Central memory CD8-positive, alpha-beta T cell (primary cell): ENCODE measurements around the gene PSMD7.

ENCODE experiments used
- ATAC-seq: fragments of 150-1000 bp; cut with Tn5 transposase; replicated peaks from 2 replicates; pipeline ENCODE4 v1.10.0; 2022; ENCODE audit warnings: mild to moderate bottlenecking, moderate FRiP score, moderate number of reproducible peaks; ENCODE audit not compliant: poor library complexity, severe bottlenecking; ENCODE audit errors: extremely low read depth
- DNase-seq, 2 donors: peaks; one replicate each; pipeline ENCODE4 v3.0.0; 2021; ENCODE audit warnings: low spot score in 2 of 2
- H3K27ac Mint-ChIP-seq: one replicate; pipeline ENCODE4 v1.8.0; 2022; ENCODE audit warnings: low read depth, mild to moderate bottlenecking, moderate library complexity, mixed read lengths
- H3K27me3 Mint-ChIP-seq: one replicate; pipeline ENCODE4 v1.8.0; 2022; ENCODE audit warnings: mixed read lengths
- H3K36me3 Mint-ChIP-seq: one replicate; pipeline ENCODE4 v1.8.0; 2022; ENCODE audit warnings: mild to moderate bottlenecking, moderate library complexity, mixed read lengths; ENCODE audit not compliant: insufficient read depth
- H3K4me1 Mint-ChIP-seq: one replicate; pipeline ENCODE4 v1.8.0; 2022; ENCODE audit warnings: mixed read lengths
- H3K4me3 Mint-ChIP-seq: one replicate; pipeline ENCODE4 v1.8.0; 2022; ENCODE audit warnings: mild to moderate bottlenecking, moderate library complexity, mixed read lengths
- H3K9me3 Mint-ChIP-seq: one replicate; pipeline ENCODE4 v1.8.0; 2022; ENCODE audit warnings: mixed read lengths

The PSMD7 gene

DNA sequence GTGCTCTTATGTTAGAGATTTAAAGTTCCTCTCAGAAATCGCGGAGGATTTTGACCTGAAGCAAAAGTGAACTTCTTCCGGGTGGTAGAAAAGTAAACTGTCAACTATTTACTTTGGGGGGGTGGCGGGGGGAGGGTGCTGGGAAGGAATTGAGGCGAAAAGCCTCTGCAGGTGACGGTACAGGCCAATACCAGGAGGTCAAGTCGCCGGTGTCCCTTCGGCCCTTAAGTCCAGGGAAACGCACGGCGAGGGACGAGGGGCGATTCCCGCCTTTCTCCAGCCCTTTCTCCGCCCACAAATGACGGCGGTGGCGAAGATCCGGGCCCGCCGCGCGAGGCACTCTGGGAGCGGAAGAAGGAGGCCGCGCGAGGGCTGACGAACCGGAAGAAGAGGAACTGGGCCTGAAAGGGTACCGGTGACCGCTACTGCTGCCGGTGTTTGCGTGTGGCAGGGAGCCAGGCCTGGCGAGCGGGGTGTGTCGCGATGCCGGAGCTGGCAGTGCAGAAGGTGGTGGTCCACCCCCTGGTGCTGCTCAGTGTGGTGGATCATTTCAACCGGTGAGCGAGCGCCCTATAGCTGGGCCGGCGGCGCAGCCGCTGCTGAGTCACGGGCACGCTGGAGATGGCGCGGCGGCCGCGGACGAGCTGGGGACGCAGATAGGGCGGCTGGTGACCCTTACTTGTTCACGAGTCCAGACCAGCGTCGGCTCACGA, at the start of gene PSMD7:
TSS of gene PSMD7 (plus strand) at position 383 of the 713 bp plus-strand sequence. CDS start at position 484, 101 bp downstream.
- H3K27me3 Mint-ChIP-seq, result no peaks in the 10 kb centered on the region
- peak within 1 kb of the TSS; percentile 93 for H3K4me3 Mint-ChIP-seq
- peak; percentile 92 for ATAC-seq
- peaks cover 10% of the 10 kb centered on the region for H3K4me1 Mint-ChIP-seq
- no peaks in the 10 kb centered on the region for H3K9me3 Mint-ChIP-seq
- DNase-seq, result peak; percentile 80 to 83
- peak within 1 kb of the TSS; percentile 97 for H3K27ac Mint-ChIP-seq
- peaks cover 45% of the 10 kb centered on the region for H3K36me3 Mint-ChIP-seq

DNA sequence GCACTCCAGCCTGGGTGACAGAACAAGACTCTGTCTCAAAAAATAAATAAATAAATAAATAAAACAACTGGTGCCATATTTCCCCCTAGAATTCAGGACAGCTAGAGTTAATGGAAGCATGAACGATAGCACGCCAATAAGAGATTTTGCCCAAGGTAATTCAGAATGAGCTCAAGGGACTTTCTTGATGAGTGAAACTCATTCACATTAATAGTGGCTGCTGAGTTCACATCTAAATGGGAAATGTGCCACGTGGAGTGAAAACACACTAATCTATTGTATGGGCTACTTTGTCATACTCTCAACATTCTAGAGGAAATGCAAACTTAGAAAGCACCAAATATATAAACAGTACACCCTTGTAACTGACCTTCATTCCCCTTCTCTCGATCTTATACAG, 47.4 kb upstream of the PSMD7 start:
- no peak for DNase-seq
- H3K36me3 Mint-ChIP-seq, result no peaks in the 10 kb centered on the region
- ATAC-seq, result no peak
- peaks cover 50% of the 10 kb centered on the region for H3K27me3 Mint-ChIP-seq
- no peak overlapping the region for H3K27ac Mint-ChIP-seq
- H3K9me3 Mint-ChIP-seq, result no peaks in the 10 kb centered on the region
- no peak overlapping the region for H3K4me3 Mint-ChIP-seq
- H3K4me1 Mint-ChIP-seq, result no peaks in the 10 kb centered on the region

DNA sequence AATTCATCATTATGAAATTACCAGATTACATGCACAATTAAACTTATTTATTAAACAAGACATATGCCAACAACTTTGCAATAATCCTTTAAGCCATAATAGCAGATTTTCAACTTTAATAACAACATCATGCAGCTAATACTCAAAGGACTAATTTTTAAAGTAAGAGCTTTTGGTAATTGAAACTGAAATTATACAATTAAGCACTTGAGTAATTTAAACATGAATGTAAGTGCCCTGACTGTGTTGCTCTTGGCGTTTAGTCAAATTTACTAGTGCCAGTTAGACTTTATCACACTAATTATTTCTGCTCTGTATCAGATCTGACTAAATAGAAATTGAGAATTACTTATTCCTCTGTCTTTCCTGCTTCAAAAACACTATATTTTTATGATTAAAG, 46.8 kb upstream of the PSMD7 start:
- ATAC-seq (no peak), DNase-seq (no peak)
- peaks cover 50% of the 10 kb centered on the region for H3K27me3 Mint-ChIP-seq
- no peaks in the 10 kb centered on the region for H3K36me3 Mint-ChIP-seq
- H3K27ac Mint-ChIP-seq, result no peak overlapping the region
- H3K4me1 Mint-ChIP-seq, result no peaks in the 10 kb centered on the region
- no peaks in the 10 kb centered on the region for H3K9me3 Mint-ChIP-seq
- H3K4me3 Mint-ChIP-seq, result no peak overlapping the region

DNA sequence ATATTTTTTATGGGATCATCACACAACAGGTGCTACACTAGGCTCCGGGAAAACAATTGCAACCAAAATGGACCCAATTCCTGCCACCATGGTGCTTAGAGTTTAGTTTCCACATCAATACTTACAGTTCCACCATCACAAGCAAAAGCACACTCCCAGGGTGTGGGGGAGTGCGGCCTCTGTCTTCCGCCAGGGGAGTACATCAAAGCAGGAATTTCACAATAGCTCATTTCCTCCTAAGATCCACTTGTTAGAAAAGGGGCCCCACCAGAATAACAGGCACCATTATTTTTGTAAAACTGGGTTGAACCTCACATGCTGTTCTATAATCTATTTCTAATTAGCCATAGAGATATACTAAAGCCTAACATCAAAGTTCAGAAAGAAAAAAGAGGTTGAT, 44.3 kb upstream of the PSMD7 start:
- Mint-ChIP-seq H3K27ac (no peak overlapping the region), H3K9me3 (no peaks in the 10 kb centered on the region), H3K4me3 (no peak overlapping the region), H3K27me3 (peaks cover 45% of the 10 kb centered on the region), H3K4me1 (no peaks in the 10 kb centered on the region), H3K36me3 (no peaks in the 10 kb centered on the region)
- DNase-seq, result no peak
- no peak for ATAC-seq

DNA sequence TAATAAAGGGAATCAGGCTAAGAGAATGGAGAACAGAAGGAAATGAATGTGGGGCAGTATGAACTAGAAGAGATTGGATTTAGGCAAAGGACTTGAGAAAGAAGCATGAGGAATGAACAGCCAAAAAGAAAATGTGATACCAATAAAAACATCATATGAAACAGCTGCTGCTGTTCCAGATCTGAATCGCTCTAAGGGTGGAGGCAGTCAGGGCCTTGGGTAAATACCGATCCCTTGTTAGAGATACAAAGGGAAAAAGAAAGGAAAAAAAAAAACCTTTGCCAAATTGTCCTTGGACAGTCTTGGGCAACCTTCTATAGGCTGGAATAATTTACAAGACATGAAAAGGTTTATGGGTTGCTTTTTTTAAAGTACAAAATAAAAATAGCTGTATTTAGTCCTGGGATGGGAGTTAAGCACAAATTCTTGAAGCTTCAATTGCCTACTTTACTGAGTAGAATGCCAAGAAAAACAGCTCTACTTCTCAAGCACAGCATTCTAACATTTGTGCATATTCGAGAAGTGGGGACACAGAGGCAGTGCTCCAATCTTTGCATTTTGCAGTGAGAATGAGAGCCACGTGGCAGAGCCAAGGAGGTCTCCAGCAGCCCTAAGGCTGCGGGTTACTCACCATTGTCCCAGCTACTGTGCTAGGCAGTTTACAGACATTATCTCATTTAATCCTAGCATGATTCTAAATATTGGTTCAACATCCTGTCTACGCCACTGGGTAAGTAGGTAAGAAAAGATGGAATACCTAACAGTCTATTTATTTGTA, 43.3 kb upstream of the PSMD7 start:
- no peak for DNase-seq
- Mint-ChIP-seq H3K4me1 (no peaks in the 10 kb centered on the region), H3K27me3 (peaks cover 45% of the 10 kb centered on the region), H3K4me3 (no peak overlapping the region), H3K27ac (no peak overlapping the region), H3K36me3 (no peaks in the 10 kb centered on the region), H3K9me3 (no peaks in the 10 kb centered on the region)
- ATAC-seq, result no peak

DNA sequence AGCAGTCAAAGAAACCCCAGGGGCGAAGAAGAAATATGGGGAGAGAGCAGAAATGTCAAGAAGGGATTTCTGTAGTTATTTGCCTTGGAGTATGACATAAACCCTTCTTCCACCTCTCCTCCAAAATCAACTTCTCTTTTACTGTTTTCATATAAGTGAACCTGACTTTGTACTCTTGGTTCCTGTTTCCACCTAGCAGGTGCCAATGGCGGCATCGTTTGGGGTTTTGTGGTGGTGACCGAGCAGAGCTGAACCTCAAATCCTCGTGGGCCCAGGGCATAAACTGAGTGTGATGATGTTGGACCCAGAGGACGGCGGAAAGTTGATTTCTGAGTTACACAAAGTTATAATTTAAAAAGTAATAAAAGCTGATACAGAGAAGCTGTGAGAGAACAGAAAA, 39.6 kb upstream of the PSMD7 start:
- H3K27ac Mint-ChIP-seq, result no peak overlapping the region
- H3K36me3 Mint-ChIP-seq, result no peaks in the 10 kb centered on the region
- no peaks in the 10 kb centered on the region for H3K4me1 Mint-ChIP-seq
- DNase-seq, result no peak
- no peak overlapping the region for H3K4me3 Mint-ChIP-seq
- peaks cover 33% of the 10 kb centered on the region for H3K27me3 Mint-ChIP-seq
- no peaks in the 10 kb centered on the region for H3K9me3 Mint-ChIP-seq
- no peak for ATAC-seq

DNA sequence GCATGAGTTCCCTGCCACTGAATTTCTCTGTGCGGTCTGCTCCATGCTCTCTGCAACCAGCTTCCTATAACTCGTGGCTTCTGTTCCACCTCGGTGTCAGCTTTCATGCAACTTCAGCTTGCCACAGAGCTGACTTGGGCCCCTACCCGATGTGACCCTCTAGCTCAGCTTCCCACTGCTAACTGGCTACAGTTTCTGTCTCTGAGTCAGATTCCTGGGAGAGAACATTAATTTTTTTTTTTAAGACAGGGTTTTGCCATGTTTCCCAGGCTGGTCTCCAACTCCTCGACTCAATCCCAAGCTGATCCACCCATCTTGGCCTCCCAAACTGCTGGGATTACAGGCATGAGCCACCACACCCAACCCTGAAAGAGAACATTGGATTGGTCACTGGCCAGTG, 35.5 kb upstream of the PSMD7 start:
- Mint-ChIP-seq H3K36me3 (no peaks in the 10 kb centered on the region), H3K27ac (no peak overlapping the region), H3K27me3 (peaks cover 30% of the 10 kb centered on the region), H3K4me3 (no peak overlapping the region), H3K9me3 (no peaks in the 10 kb centered on the region), H3K4me1 (no peaks in the 10 kb centered on the region)
- no peak for DNase-seq
- ATAC-seq, result no peak

DNA sequence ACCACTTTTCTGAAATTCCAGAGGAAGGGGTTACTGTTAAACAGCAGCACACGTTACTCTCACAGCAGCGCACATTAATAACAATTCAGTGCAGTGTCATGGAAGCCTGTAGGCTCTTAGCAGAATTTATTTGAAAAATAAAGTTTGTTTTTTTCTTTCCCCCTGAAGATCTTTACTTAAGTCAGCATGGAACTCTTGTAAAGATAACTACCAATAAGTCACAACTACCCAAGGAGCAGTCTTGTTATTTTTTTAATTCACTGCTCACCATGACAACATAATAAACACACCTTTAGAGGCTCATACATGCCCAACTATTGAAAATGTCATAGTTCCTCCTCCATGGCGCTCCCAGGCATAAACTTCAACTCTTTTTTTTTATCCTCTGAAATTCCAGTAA, 31.8 kb upstream of the PSMD7 start:
- Mint-ChIP-seq H3K27me3 (peaks cover 30% of the 10 kb centered on the region), H3K36me3 (no peaks in the 10 kb centered on the region), H3K27ac (no peak overlapping the region), H3K4me3 (no peak overlapping the region), H3K9me3 (no peaks in the 10 kb centered on the region), H3K4me1 (no peaks in the 10 kb centered on the region)
- no peak for ATAC-seq
- DNase-seq, result no peak

DNA sequence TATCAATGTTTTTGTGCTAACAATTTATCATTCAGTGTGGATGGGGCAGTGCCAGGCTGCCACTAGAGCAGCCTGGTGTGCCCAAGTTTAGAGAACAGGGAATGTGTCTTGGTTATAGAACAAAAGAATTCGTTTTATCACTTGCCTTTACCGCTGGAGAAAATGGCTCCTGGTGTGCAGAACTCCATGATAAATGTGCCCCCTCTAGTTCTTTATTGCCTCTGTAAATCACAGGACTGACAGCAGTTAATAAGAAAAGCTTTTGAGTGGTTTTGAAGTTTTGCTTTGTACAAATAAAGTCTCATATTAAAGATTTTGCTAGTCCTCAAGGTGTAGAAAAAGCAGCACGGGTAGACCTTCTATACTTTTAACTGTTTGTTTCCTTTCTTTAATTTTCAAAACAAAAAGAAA, 28.2 kb upstream of the PSMD7 start:
- Mint-ChIP-seq H3K9me3 (no peaks in the 10 kb centered on the region), H3K27me3 (peaks cover 38% of the 10 kb centered on the region), H3K27ac (no peak overlapping the region), H3K36me3 (no peaks in the 10 kb centered on the region), H3K4me3 (no peak overlapping the region), H3K4me1 (no peaks in the 10 kb centered on the region)
- no peak for DNase-seq
- no peak for ATAC-seq

DNA sequence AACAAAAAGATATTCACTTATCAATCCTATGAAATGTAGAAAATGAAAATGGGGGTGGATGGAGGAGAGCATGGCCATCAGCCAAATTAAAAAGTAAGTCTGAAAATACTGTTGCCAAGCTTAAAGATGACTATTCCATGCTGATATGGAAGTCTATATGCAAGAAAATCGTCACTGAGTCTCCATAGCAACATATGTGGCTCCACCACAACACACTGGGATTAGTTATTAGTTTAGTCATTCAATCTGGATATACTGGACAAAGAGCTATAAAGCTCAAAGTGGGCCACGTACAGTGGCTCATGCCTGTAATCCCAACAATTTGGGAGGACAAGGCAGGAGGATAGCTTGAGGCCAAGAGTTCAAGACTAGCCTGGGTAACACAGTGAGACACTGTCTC, 24.7 kb upstream of the PSMD7 start:
- Mint-ChIP-seq H3K27me3 (peaks cover 66% of the 10 kb centered on the region), H3K4me1 (no peaks in the 10 kb centered on the region), H3K4me3 (no peak overlapping the region), H3K9me3 (no peaks in the 10 kb centered on the region), H3K27ac (no peak overlapping the region), H3K36me3 (no peaks in the 10 kb centered on the region)
- no peak for DNase-seq
- ATAC-seq, result no peak

DNA sequence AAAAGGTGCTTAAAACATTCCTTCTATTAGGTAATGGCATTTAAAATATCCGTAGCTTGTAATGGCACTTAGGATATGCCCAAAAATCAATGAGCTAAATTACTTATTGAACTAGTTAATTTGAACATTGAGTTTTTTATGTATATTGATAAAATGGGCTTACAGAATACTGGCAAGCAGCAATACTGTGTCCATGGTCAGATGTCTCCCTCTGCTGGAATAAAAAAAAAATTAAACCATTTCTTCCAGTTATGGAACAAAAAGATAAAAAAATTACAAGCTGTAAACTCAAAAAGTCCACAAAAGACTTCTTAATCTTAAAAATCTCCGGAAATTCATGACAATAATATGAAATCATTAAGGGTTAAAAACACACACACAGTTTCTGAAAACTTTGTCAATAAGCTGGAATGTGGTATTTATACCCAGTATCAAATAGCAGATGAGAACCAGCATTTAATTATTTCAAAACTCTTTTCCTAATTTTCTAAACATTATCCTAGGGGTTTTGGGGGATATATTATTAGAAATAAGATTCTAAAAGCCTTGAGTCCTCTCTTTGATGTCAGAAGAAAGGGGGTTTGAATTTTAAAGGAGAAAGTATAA, 21.5 kb upstream of the PSMD7 start:
- H3K27ac Mint-ChIP-seq, result no peak overlapping the region
- H3K36me3 Mint-ChIP-seq, result no peaks in the 10 kb centered on the region
- H3K4me3 Mint-ChIP-seq, result no peak overlapping the region
- ATAC-seq (no peak), DNase-seq (no peak)
- H3K4me1 Mint-ChIP-seq, result no peaks in the 10 kb centered on the region
- H3K27me3 Mint-ChIP-seq, result peaks cover 64% of the 10 kb centered on the region
- H3K9me3 Mint-ChIP-seq, result peaks cover 6% of the 10 kb centered on the region

DNA sequence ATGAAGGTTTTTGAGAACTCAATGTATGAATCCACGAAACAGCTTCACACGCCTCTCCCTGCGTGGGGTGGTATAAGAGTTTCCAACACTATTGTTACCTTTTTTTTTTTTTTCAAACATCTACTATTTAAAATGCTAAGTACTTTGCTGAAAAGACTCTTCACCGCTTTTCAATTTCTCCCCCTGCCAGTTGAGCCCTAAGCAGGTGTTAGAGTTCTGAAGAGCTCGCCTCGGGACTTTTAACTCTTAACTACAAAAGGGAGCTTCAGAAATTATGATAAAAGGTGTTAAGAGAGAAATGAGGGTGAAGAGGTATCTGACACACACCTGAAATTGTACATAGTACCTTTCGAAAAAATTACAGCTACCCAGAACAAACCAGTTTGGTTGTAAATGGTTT, 20.9 kb upstream of the PSMD7 start:
- DNase-seq (no peak), ATAC-seq (no peak)
- H3K4me1 Mint-ChIP-seq, result no peaks in the 10 kb centered on the region
- no peaks in the 10 kb centered on the region for H3K36me3 Mint-ChIP-seq
- no peak overlapping the region for H3K4me3 Mint-ChIP-seq
- no peak overlapping the region for H3K27ac Mint-ChIP-seq
- peaks cover 6% of the 10 kb centered on the region for H3K9me3 Mint-ChIP-seq
- peaks cover 69% of the 10 kb centered on the region for H3K27me3 Mint-ChIP-seq

DNA sequence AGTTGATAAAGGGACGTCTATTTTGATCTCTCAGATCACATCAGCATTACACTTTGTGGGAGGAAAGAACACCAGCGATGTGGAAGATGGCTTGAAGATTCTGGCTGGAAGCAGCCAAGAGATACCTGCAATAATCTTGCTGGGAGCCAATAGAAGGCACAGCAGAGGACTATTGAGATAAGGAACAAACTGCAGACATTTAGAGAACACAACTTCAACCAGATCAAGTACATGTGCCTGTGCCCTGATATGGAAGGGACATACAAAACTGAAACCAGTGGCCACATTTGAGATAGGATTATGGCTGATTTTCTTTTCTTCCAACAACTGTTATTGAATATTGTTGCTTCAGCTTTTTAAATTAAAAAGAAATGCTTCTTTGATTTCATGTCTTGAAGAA, 18.6 kb upstream of the PSMD7 start:
- H3K9me3 Mint-ChIP-seq, result peaks cover 6% of the 10 kb centered on the region
- H3K27ac Mint-ChIP-seq, result no peak overlapping the region
- no peaks in the 10 kb centered on the region for H3K36me3 Mint-ChIP-seq
- no peak overlapping the region for H3K4me3 Mint-ChIP-seq
- peaks cover 54% of the 10 kb centered on the region for H3K27me3 Mint-ChIP-seq
- DNase-seq (no peak), ATAC-seq (no peak)
- H3K4me1 Mint-ChIP-seq, result no peaks in the 10 kb centered on the region
